Measurements from ENCODE around the gene FAH.
A peak's percentile ranks its signal among the peaks of the same experiment; 100 is the strongest.

Gene FAH

GRCh38 chr15:80152180-80152895 is 461 bp upstream of the FAH start:
- DNase-seq: peak; percentile 95

GRCh38 chr15:80153900-80154299 is 1.1 kb downstream of the FAH start:
- peak; percentile 9 for DNase-seq

GRCh38 chr15:80154336-80154735 is 1.5 kb downstream of the FAH start:
- peak; percentile 18 for DNase-seq

- no peak for DNase-seq
Measured at GRCh38 chr15:80155001-80155377, 2.2 kb downstream of the FAH start.

GRCh38 chr15:80155378-80156175 is 2.8 kb downstream of the FAH start:
- DNase-seq: peak; percentile 56

- no peak for DNase-seq
Measured at GRCh38 chr15:80156176-80156720, 3.4 kb downstream of the FAH start.

GRCh38 chr15:80157215-80157614 is 4.4 kb downstream of the FAH start:
- no peak for DNase-seq

- DNase-seq: no peak
Measured at GRCh38 chr15:80159301-80159700, 6.5 kb downstream of the FAH start.

GRCh38 chr15:80159811-80160569 is 7.2 kb downstream of the FAH start:
- DNase-seq: no peak

GRCh38 chr15:80160570-80161156 is 7.9 kb downstream of the FAH start:
- DNase-seq: peak; percentile 96

- no peak for DNase-seq
Measured at GRCh38 chr15:80161468-80162016, 8.7 kb downstream of the FAH start.

GRCh38 chr15:80162059-80162554 is 9.3 kb downstream of the FAH start:
- no peak for DNase-seq

GRCh38 chr15:80163217-80163616 is 10.4 kb downstream of the FAH start:
- DNase-seq: no peak

GRCh38 chr15:80163897-80164296 is 11.1 kb downstream of the FAH start:
- DNase-seq: no peak

- DNase-seq: no peak
Measured at GRCh38 chr15:80167936-80168335, 15.1 kb downstream of the FAH start.

GRCh38 chr15:80168421-80168820 is 15.6 kb downstream of the FAH start:
- DNase-seq: no peak

- DNase-seq: no peak
Measured at GRCh38 chr15:80169768-80170357, 17.1 kb downstream of the FAH start.

GRCh38 chr15:80170596-80170995 is 17.8 kb downstream of the FAH start:
- DNase-seq: no peak

- DNase-seq: no peak
Measured at GRCh38 chr15:80171787-80172186, 19.0 kb downstream of the FAH start.

- DNase-seq: no peak
Measured at GRCh38 chr15:80172401-80172800, 19.6 kb downstream of the FAH start.

- peak; percentile 47 for DNase-seq
Measured at GRCh38 chr15:80173022-80173759, 20.4 kb downstream of the FAH start.
